SK-N-MC (cell line): ENCODE measurements around the gene TMEM171.

ENCODE experiments used
- EZH2 ChIP-seq: fragments of 200-600 bp; sonication (generic); IDR thresholded peaks from one replicate; pipeline ENCODE4 v1.6.1; 2017; ENCODE audit warnings: antibody characterized with exemption
- POLR2AphosphoS5 ChIP-seq: IDR thresholded peaks from 2 replicates; pipeline ENCODE4 v1.6.1; 2012; ENCODE audit warnings: mild to moderate bottlenecking, low read depth, low read length, borderline replicate concordance

DNA sequence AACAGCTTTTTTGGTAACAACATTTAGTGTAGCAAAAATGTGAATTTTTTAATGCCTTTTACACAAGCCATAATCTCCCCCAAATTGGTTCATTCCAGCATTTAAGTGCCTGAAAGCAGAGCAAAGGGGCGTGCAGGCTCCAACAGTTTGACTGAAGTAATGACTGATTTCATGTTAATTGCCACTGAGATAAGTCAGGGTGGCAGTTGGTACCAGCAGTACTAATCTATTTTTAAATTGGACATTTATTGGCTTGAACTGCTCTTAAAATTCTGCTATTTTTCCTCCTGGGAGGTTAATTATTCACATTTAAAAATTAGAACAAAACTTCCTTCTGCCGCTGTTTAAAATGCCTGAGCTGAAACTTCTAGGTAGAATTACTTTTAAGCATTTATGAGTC lies 12.4 kb downstream of the TMEM171 start:
- TF ChIP-seq POLR2AphosphoS5 (no peak), EZH2 (no peak)
